HepG2 (cell line): ENCODE data around the gene COPA. TPM values are rescaled to one million over a fixed set of nuclear protein-coding genes. Genes with fewer than 3 reads are reported as not detected.

Source experiments
- ATAC-seq: fragments of 200-7000 bp; cut with Tn5 transposase; 3 replicates; pipeline ENCODE4 v1.9.1; 2020; ENCODE audit warnings: mild to moderate bottlenecking, moderate library complexity
- BruUV-seq: library from RNA; stranded (reverse); fragments of 400-500 nt; replicated peaks from 2 replicates; lab custom pipeline; 2021; lab: Mats Ljungman, UMichigan
- CTCF ChIA-PET: fragments of 300-600 bp; formaldehyde crosslinking; extraction: SDS; loops from one replicate; lab custom pipeline; 2021; ENCODE audit warnings: low total read pairs, inconsistent platforms, low intra/inter-chr PET ratio; lab: Yijun Ruan, JAX
- POLR2A ChIA-PET: fragments of 350-600 bp; sonication (Branson Sonifier 250); formaldehyde crosslinking; loops from one replicate; lab custom pipeline; 2020; ENCODE audit warnings: antibody characterized with exemption, inconsistent platforms; lab: Yijun Ruan, JAX
- DNase-seq: peaks from one replicate; pipeline ENCODE4 v3.0.0-alpha.2; 2015; ENCODE audit warnings: low spot score
- FAIRE-seq: peaks from 3 replicates; lab custom pipeline; 2011; peaks lifted over from hg19 to GRCh38; lab: Jason Lieb, UNC
- H2AFZ ChIP-seq: one replicate; pipeline ENCODE4 v1.6.1; 2011; ENCODE audit warnings: low read length, inconsistent platforms
- H3K27ac ChIP-seq: fragments of 300-600 bp; 3 replicates; pipeline ENCODE4 v1.8.0; 2011; ENCODE audit warnings: mixed run types, mild to moderate bottlenecking, mixed read lengths, low read length, inconsistent platforms; ENCODE audit not compliant: insufficient read depth; ENCODE audit errors: extremely low read length
- H3K27me3 ChIP-seq, 2 experiments: fragments of 200-600 bp in 1 of 2; 2 replicates in 1 of 2; 3 replicates in 1 of 2; pipeline versions ENCODE4 v1.6.0 to v1.8.0; 2011; ENCODE audit warnings: low read length in 2 of 2, mild to moderate bottlenecking in 2 of 2, moderate library complexity in 2 of 2, inconsistent platforms in 1 of 2; ENCODE audit not compliant: insufficient read depth in 2 of 2, control insufficient read depth in 1 of 2
- H3K36me3 ChIP-seq, 2 experiments: fragments of 200-600 bp in 1 of 2; replicated peaks in 1 of 2; 2 replicates in 1 of 2; 3 replicates in 1 of 2; pipeline versions ENCODE4 v1.5.1 to v1.8.0; 2011; ENCODE audit warnings: low read length in 2 of 2, inconsistent platforms in 1 of 2; ENCODE audit not compliant: insufficient read depth in 2 of 2, control insufficient read depth in 1 of 2
- H3K4me1 ChIP-seq: 2 replicates; pipeline ENCODE4 v1.5.1; 2012; ENCODE audit warnings: low read length, inconsistent platforms; ENCODE audit not compliant: insufficient read depth
- H3K4me2 ChIP-seq: 2 replicates; pipeline ENCODE4 v1.6.0; 2011; ENCODE audit warnings: low read depth, low read length, inconsistent platforms
- H3K4me3 ChIP-seq, 3 experiments: fragments of 200-600 bp in 1 of 3; sonication (generic), shearing (Covaris generic) in 1 of 3; replicated peaks in 1 of 3; 2 replicates each; pipeline ENCODE4 v1.5.1; 2011 to 2016; ENCODE audit warnings: low read length in 3 of 3, inconsistent platforms in 2 of 3, low read depth in 2 of 3, mild to moderate bottlenecking in 2 of 3, control low read depth in 1 of 3, mixed read lengths in 1 of 3; ENCODE audit not compliant: insufficient read depth in 1 of 3
- H3K79me2 ChIP-seq: one replicate; pipeline ENCODE4 v1.6.1; 2011; ENCODE audit warnings: low read length, inconsistent platforms; ENCODE audit not compliant: insufficient read depth
- H3K9ac ChIP-seq: 2 replicates; pipeline ENCODE4 v1.6.0; 2011; ENCODE audit warnings: mild to moderate bottlenecking, low read depth, low read length, inconsistent platforms; ENCODE audit not compliant: insufficient read depth
- H3K9me3 ChIP-seq: 2 replicates; pipeline ENCODE4 v1.5.1; 2012; ENCODE audit warnings: mild to moderate bottlenecking, low read length
- H4K20me1 ChIP-seq: 2 replicates; pipeline ENCODE4 v1.6.0; 2011; ENCODE audit warnings: inconsistent platforms, mild to moderate bottlenecking, low read length, moderate library complexity; ENCODE audit not compliant: insufficient read depth
- KAT8 ChIP-seq: IDR thresholded peaks from 2 replicates; pipeline ENCODE4 v1.6.1; 2016; ENCODE audit warnings: missing genetic modification reagents, missing compliant biosample characterization
- MTA1 ChIP-seq: sonication (generic); formaldehyde crosslinking; IDR thresholded peaks from 2 replicates; pipeline ENCODE4 v1.4.0; 2020; ENCODE audit warnings: missing genetic modification reagents, mild to moderate bottlenecking, borderline replicate concordance
- MTF1 ChIP-seq: sonication (generic); formaldehyde crosslinking; IDR thresholded peaks from 2 replicates; pipeline ENCODE4 v1.5.0; 2020; ENCODE audit warnings: missing genetic modification reagents
- MTF2 ChIP-seq: sonication (generic); formaldehyde crosslinking; IDR thresholded peaks from 2 replicates; pipeline ENCODE4 v1.5.0; 2020; ENCODE audit warnings: missing genetic modification reagents, borderline replicate concordance
- SUZ12 ChIP-seq: fragments of 150-350 bp; IDR thresholded peaks from 2 replicates; pipeline ENCODE4 v1.6.1; 2014; ENCODE audit warnings: low read depth, low read length
- TSC22D2 ChIP-seq: sonication (generic); formaldehyde crosslinking; IDR thresholded peaks from 2 replicates; pipeline ENCODE4 v1.5.1; 2020; ENCODE audit warnings: missing genetic modification reagents, mild to moderate bottlenecking, borderline replicate concordance
- ZZZ3 ChIP-seq: sonication (generic); formaldehyde crosslinking; IDR thresholded peaks from 2 replicates; pipeline ENCODE4 v1.4.0; 2020; ENCODE audit warnings: missing genetic modification reagents, mild to moderate bottlenecking, borderline replicate concordance
- WGBS: methylation state at CpG from one replicate; pipeline ENCODE4 v1.1.6; 2017; ENCODE audit warnings: low lambda C conversion rate; 5-methylcytosine and 5-hydroxymethylcytosine counted together
- in situ Hi-C: cut with HindIII; loops from 2 replicates; pipeline ENCODE4 v1.10.0; 2017; ENCODE audit warnings: low pct_unique_long_range_greater_than_20kb; ENCODE audit not compliant: extremely low pct_ligation_motif_present
- intact Hi-C: fragments of 100-400 bp; cut with micrococcal nuclease; formaldehyde crosslinking; loops from one replicate; pipeline ENCODE4 v1.10.0; 2022; ENCODE audit not compliant: unreplicated experiment
- polyA plus RNA-seq, 8 experiments: library from polyadenylated mRNA; depleted of rRNA in 3 of 8; stranded (reverse) in 7 of 8; unstranded in 1 of 8; fragments of >200 nt; fragmentation: Illumina TruSeq in 4 of 8; extraction: Trizol in 4 of 8; gene quantifications; 2 replicates each; pipeline versions ENCODE4 v1.2.1 to v1.2.3, GENCODE V29; 2011 to 2016; ENCODE audit warnings: low read depth in 4 of 8, missing spikeins in 1 of 8, mixed read lengths in 1 of 8; ENCODE audit not compliant: insufficient read depth in 1 of 8
- total RNA-seq, 5 experiments: library from RNA; depleted of rRNA; stranded (reverse); fragments of >200 nt; fragmentation: Illumina TruSeq; extraction: Trizol; gene quantifications; 2 replicates each; pipeline ENCODE4 v1.2.3, GENCODE V29; 2016; ENCODE audit warnings: low read depth in 1 of 5
- TF ChIP-seq, protein P1 (sequence below): sonication (generic); formaldehyde crosslinking; IDR thresholded peaks from 2 replicates; pipeline ENCODE4 v1.4.0; 2020; ENCODE audit warnings: mild to moderate bottlenecking, missing genetic modification reagents
- TF ChIP-seq, protein P2 (sequence below): fragments of 450-650 bp; IDR thresholded peaks from 2 replicates; pipeline ENCODE4 v1.6.1; 2016
- TF ChIP-seq, protein P3 (sequence below): sonication (generic); formaldehyde crosslinking; IDR thresholded peaks from 2 replicates; pipeline ENCODE4 v1.8.1; 2023; ENCODE audit warnings: mild to moderate bottlenecking, missing genetic modification reagents
- TF ChIP-seq, protein P4 (sequence below): sonication (generic); formaldehyde crosslinking; IDR thresholded peaks from 2 replicates; pipeline ENCODE4 v1.8.0; 2022; ENCODE audit warnings: low read depth, missing genetic modification reagents
- TF ChIP-seq, protein P5 (sequence below): sonication (generic); formaldehyde crosslinking; IDR thresholded peaks from 2 replicates; pipeline ENCODE4 v1.5.0; 2020; ENCODE audit warnings: missing genetic modification reagents, mild to moderate bottlenecking, borderline replicate concordance
- TF ChIP-seq, protein P6 (sequence below): IDR thresholded peaks from 2 replicates; pipeline ENCODE4 v1.6.1; 2016

The COPA gene
- total and polyA plus RNA-seq, 2 of the 13 experiments (the other 11 are each of a cell fraction or from before 2014, with no cell fraction given), result 160 to 197 TPM

DNA sequence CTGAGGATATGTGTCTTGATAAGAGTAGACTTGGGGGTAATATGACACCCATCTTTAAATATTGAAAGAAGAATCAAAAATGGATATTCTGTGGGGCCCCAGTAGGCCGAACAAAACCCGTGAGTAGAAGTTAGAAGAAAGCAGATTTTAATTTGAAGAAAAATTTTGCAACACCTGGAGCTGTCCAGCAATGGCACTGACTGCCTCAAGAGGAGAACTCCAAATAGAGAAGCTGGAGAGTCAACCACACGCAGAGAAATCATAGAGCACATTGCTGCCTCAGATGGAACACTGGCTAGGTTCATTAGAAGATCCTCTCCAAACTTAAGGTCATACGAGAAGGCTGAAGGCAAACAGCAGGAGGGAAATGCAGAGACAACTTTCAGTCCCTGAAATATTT, 30.6 kb upstream of the COPA start (continued):
- TF ChIP-seq, protein P1, sequence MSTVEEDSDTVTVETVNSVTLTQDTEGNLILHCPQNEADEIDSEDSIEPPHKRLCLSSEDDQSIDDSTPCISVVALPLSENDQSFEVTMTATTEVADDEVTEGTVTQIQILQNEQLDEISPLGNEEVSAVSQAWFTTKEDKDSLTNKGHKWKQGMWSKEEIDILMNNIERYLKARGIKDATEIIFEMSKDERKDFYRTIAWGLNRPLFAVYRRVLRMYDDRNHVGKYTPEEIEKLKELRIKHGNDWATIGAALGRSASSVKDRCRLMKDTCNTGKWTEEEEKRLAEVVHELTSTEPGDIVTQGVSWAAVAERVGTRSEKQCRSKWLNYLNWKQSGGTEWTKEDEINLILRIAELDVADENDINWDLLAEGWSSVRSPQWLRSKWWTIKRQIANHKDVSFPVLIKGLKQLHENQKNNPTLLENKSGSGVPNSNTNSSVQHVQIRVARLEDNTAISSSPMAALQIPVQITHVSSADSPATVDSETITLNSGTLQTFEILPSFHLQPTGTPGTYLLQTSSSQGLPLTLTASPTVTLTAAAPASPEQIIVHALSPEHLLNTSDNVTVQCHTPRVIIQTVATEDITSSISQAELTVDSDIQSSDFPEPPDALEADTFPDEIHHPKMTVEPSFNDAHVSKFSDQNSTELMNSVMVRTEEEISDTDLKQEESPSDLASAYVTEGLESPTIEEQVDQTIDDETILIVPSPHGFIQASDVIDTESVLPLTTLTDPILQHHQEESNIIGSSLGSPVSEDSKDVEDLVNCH, result no peak
- TF ChIP-seq, protein P2, sequence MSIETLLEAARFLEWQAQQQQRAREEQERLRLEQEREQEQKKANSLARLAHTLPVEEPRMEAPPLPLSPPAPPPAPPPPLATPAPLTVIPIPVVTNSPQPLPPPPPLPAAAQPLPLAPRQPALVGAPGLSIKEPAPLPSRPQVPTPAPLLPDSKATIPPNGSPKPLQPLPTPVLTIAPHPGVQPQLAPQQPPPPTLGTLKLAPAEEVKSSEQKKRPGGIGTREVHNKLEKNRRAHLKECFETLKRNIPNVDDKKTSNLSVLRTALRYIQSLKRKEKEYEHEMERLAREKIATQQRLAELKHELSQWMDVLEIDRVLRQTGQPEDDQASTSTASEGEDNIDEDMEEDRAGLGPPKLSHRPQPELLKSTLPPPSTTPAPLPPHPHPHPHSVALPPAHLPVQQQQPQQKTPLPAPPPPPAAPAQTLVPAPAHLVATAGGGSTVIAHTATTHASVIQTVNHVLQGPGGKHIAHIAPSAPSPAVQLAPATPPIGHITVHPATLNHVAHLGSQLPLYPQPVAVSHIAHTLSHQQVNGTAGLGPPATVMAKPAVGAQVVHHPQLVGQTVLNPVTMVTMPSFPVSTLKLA, result no peak
- TF ChIP-seq, all 625 proteins: peak for 2

DNA sequence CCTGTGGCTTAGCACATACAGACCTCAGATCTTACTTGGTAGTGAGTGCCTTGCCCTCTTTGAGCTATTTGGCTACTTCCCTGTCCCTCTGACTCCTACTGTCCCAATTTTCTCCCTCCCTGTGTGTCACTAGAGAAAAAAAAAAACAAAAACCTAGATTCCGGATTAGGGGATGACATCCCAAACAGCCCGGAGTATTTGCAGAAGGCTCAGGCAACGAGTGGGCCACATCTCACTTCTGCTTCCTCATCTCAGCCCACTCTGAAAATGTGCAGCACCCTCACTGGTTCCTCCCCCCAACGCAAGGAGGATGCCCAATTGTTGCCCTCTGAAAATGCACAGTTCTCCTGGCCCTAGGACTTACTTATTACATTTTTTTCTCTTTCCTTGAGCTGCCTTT, 28.7 kb upstream of the COPA start:
- no peaks in the 10 kb centered on the region for H3K9me3 ChIP-seq
- ATAC-seq (no peak), DNase-seq (no peak), FAIRE-seq (no peak)
- no peak overlapping the region for H3K4me2 ChIP-seq
- ChIA-PET POLR2A (no interaction called here), CTCF (no interaction called here)
- H3K79me2 ChIP-seq, result no peaks in the 10 kb centered on the region
- no peaks in the 10 kb centered on the region for H4K20me1 ChIP-seq
- no peak overlapping the region for H3K9ac ChIP-seq
- H3K27me3 ChIP-seq, result no peaks in the 10 kb centered on the region; a peak in 2 of 5 replicates
- no peak overlapping the region for H2AFZ ChIP-seq
- H3K27ac ChIP-seq, result no peak overlapping the region
- peaks cover 17% of the 10 kb centered on the region for H3K4me1 ChIP-seq
- H3K4me3 ChIP-seq, result no peak overlapping the region
- intact Hi-C loops (loop anchor here (10.0 kb wide), 1 partner anchor 177 kb away; the partner anchor contains the start of gene CASQ1), in situ Hi-C loops (no loop called here)
- 58% methylated on average over 4 of the region's 4 CpGs for WGBS
- H3K36me3 ChIP-seq, result no peaks in the 10 kb centered on the region
- BruUV-seq, result no TSS peak
- TF ChIP-seq KAT8 (CRISPR knock-in tag) (no peak), TSC22D2 (CRISPR knock-in tag) (no peak), MTF1 (CRISPR knock-in tag) (no peak), MTF2 (CRISPR knock-in tag) (no peak), MTA1 (CRISPR knock-in tag) (no peak), ZZZ3 (CRISPR knock-in tag) (no peak), SUZ12 (no peak)
- TF ChIP-seq, protein P3, sequence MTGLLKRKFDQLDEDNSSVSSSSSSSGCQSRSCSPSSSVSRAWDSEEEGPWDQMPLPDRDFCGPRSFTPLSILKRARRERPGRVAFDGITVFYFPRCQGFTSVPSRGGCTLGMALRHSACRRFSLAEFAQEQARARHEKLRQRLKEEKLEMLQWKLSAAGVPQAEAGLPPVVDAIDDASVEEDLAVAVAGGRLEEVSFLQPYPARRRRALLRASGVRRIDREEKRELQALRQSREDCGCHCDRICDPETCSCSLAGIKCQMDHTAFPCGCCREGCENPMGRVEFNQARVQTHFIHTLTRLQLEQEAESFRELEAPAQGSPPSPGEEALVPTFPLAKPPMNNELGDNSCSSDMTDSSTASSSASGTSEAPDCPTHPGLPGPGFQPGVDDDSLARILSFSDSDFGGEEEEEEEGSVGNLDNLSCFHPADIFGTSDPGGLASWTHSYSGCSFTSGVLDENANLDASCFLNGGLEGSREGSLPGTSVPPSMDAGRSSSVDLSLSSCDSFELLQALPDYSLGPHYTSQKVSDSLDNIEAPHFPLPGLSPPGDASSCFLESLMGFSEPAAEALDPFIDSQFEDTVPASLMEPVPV (CRISPR knock-in tag), result no peak
- TF ChIP-seq, protein P4, sequence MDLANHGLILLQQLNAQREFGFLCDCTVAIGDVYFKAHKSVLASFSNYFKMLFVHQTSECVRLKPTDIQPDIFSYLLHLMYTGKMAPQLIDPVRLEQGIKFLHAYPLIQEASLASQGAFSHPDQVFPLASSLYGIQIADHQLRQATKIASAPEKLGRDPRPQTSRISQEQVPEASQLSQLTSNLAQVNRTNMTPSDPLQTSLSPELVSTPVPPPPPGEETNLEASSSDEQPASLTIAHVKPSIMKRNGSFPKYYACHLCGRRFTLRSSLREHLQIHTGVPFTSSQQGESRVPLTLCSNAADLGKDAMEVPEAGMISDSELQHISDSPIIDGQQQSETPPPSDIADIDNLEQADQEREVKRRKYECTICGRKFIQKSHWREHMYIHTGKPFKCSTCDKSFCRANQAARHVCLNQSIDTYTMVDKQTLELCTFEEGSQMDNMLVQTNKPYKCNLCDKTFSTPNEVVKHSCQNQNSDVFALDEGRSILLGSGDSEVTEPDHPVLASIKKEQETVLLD (CRISPR knock-in tag), result no peak
- TF ChIP-seq, protein P5, sequence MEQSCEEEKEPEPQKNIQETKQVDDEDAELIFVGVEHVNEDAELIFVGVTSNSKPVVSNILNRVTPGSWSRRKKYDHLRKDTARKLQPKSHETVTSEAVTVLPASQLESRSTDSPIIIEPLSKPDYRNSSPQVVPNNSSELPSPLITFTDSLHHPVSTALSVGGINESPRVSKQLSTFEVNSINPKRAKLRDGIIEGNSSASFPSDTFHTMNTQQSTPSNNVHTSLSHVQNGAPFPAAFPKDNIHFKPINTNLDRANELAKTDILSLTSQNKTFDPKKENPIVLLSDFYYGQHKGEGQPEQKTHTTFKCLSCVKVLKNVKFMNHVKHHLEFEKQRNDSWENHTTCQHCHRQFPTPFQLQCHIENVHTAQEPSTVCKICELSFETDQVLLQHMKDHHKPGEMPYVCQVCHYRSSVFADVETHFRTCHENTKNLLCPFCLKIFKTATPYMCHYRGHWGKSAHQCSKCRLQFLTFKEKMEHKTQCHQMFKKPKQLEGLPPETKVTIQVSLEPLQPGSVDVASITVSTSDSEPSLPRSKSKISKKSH (CRISPR knock-in tag), result no peak
- TF ChIP-seq, protein P6, sequence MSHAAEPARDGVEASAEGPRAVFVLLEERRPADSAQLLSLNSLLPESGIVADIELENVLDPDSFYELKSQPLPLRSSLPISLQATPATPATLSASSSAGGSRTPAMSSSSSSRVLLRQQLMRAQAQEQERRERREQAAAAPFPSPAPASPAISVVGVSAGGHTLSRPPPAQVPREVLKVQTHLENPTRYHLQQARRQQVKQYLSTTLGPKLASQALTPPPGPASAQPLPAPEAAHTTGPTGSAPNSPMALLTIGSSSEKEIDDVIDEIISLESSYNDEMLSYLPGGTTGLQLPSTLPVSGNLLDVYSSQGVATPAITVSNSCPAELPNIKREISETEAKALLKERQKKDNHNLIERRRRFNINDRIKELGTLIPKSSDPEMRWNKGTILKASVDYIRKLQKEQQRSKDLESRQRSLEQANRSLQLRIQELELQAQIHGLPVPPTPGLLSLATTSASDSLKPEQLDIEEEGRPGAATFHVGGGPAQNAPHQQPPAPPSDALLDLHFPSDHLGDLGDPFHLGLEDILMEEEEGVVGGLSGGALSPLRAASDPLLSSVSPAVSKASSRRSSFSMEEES (CRISPR knock-in tag), result no peak
